ENCODE results near the gene PNPLA3.

PNPLA3 gene

DNA sequence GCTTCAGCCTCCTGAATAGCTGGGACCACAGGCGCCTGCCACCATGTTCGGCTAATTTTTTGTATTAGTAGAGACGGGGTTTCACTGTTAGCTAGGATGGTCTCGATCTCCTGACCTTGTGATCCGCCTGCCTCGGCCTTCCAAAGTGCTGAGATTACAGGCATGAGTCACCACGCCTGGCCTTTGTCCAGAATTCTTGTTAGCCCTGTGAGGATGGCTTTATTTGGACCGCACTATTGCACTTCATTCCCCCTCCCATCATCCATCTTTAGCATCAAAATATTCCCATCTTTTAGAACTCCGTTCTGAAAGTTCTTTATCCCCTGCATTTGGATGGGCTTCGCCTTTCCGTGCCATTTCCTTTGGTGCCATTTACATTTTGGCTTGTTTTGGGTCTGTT is 34.3 kb downstream of the PNPLA3 start:
- Histone ChIP-seq H3K27ac (ENCODE audit: low read depth, low read length) (no peak overlapping the region), H3K36me3 (ENCODE audit: control insufficient read depth in 1 of 2, insufficient read depth in 2 of 2, low read length in 2 of 2) (peaks cover 0 to under 1% of the 10 kb centered on the region in 2 donors), H3K9me3 (ENCODE audit: control insufficient read depth in 1 of 2, low read length in 2 of 2) (no peaks in the 10 kb centered on the region), H3K27me3 (ENCODE audit: control insufficient read depth in 1 of 2, insufficient read depth in 2 of 2, low read length in 2 of 2) (no peaks in the 10 kb centered on the region), H3K4me3 (ENCODE audit: low read depth in 1 of 2, low read length in 2 of 2) (no peak overlapping the region), H3K9ac (ENCODE audit: low read depth in 1 of 2, low read length in 2 of 2) (no peak overlapping the region), H3K4me1 (ENCODE audit: control insufficient read depth in 1 of 2, insufficient read depth in 2 of 2, low read length in 2 of 2) (peaks cover 19% of the 10 kb centered on the region in 2 donors)

DNA sequence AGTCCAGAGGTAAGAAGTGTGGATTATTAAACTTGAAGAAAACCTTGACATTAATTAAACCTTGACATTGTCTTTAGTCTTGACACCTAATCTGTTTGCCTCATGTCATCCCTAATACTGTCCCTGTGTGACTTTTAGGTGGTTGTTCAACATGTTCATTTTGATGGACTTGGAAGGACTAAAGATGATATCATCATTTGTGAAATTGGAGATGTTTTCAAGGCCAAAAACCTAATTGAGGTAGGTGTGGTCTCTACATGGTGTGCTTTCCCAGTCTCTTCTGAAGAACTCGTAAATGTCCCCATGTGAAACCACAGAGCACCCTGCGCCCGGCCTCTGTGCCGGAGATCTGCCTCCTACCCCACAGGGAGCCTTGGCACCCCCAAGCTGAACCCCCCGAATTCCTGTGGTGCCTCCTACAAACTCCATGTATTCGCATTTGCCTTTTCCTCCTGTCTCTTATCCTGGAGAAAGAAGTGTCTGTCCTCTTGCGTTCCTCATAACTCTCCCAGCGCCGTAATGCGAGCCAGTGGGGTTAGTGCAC is 40.8 kb downstream of the PNPLA3 start:
- Histone ChIP-seq H3K36me3 (ENCODE audit: control insufficient read depth in 1 of 2, insufficient read depth in 2 of 2, low read length in 2 of 2) (peaks cover 30 to 60% of the 10 kb centered on the region in 2 donors), H3K4me1 (ENCODE audit: control insufficient read depth in 1 of 2, insufficient read depth in 2 of 2, low read length in 2 of 2) (no peaks in the 10 kb centered on the region), H3K4me3 (ENCODE audit: low read depth in 1 of 2, low read length in 2 of 2) (no peak overlapping the region), H3K27me3 (ENCODE audit: control insufficient read depth in 1 of 2, insufficient read depth in 2 of 2, low read length in 2 of 2) (no peaks in the 10 kb centered on the region), H3K27ac (ENCODE audit: low read depth, low read length) (no peak overlapping the region), H3K9me3 (ENCODE audit: control insufficient read depth in 1 of 2, low read length in 2 of 2) (no peaks in the 10 kb centered on the region), H3K9ac (ENCODE audit: low read depth in 1 of 2, low read length in 2 of 2) (no peak overlapping the region)

DNA sequence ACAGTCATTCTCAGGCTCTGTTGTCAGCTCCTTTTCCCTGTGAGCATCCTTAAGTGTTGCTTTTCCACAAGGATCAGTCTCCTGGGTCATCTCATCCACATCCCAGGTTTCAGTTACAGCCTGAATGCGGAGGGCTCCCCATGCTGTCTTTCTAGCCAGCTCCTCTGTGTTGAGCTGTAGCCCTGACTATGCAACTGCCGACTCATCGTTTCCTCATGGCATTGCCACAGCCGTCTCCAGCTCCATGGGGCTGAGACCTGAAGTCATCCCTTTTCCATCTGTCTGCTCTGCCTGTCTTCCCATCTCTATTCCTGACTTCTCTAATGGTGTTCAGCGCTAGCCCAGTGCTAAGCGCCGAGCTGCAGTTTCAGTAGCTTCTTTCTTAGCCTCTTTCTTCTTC is 43.5 kb downstream of the PNPLA3 start:
- H3K36me3 ChIP-seq (ENCODE audit: control insufficient read depth in 1 of 2, insufficient read depth in 2 of 2, low read length in 2 of 2), result peaks cover 34 to 79% of the 10 kb centered on the region in 2 donors

DNA sequence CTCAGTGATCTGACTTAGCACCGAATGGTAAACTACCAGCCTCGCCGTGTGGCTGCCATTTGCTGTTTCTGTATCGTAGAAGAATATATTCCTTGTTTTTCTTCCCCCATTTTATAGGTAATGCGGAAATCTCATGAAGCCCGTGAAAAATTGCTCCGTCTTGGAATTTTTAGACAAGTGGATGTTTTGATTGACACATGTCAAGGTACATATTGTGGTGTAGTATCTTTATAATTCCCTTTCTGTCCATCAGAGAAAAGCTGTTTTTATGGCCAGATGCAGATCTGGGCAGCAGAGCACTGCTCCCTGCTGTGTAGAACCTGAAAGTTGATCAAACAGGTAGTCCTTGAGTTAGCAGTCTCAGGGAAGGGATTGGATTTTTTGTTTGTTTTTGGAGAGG is 45.0 kb downstream of the PNPLA3 start:
- Histone ChIP-seq H3K27ac (ENCODE audit: low read depth, low read length) (no peak overlapping the region), H3K27me3 (ENCODE audit: control insufficient read depth in 1 of 2, insufficient read depth in 2 of 2, low read length in 2 of 2) (no peaks in the 10 kb centered on the region), H3K9me3 (ENCODE audit: control insufficient read depth in 1 of 2, low read length in 2 of 2) (no peaks in the 10 kb centered on the region), H3K36me3 (ENCODE audit: control insufficient read depth in 1 of 2, insufficient read depth in 2 of 2, low read length in 2 of 2) (peaks cover 47 to 89% of the 10 kb centered on the region in 2 donors), H3K4me3 (ENCODE audit: low read depth in 1 of 2, low read length in 2 of 2) (no peak overlapping the region), H3K4me1 (ENCODE audit: control insufficient read depth in 1 of 2, insufficient read depth in 2 of 2, low read length in 2 of 2) (peaks cover 4 to 7% of the 10 kb centered on the region in 2 donors), H3K9ac (ENCODE audit: low read depth in 1 of 2, low read length in 2 of 2) (no peak overlapping the region)

More for the DNA sequence above, 43.5 kb downstream of the PNPLA3 start:
- Histone ChIP-seq H3K9me3 (ENCODE audit: control insufficient read depth in 1 of 2, low read length in 2 of 2) (no peaks in the 10 kb centered on the region), H3K27ac (ENCODE audit: low read depth, low read length) (no peak overlapping the region), H3K27me3 (ENCODE audit: control insufficient read depth in 1 of 2, insufficient read depth in 2 of 2, low read length in 2 of 2) (no peaks in the 10 kb centered on the region), H3K4me3 (ENCODE audit: low read depth in 1 of 2, low read length in 2 of 2) (no peak overlapping the region), H3K4me1 (ENCODE audit: control insufficient read depth in 1 of 2, insufficient read depth in 2 of 2, low read length in 2 of 2) (peaks cover 4 to 7% of the 10 kb centered on the region in 2 donors), H3K9ac (ENCODE audit: low read depth in 1 of 2, low read length in 2 of 2) (no peak overlapping the region)

DNA sequence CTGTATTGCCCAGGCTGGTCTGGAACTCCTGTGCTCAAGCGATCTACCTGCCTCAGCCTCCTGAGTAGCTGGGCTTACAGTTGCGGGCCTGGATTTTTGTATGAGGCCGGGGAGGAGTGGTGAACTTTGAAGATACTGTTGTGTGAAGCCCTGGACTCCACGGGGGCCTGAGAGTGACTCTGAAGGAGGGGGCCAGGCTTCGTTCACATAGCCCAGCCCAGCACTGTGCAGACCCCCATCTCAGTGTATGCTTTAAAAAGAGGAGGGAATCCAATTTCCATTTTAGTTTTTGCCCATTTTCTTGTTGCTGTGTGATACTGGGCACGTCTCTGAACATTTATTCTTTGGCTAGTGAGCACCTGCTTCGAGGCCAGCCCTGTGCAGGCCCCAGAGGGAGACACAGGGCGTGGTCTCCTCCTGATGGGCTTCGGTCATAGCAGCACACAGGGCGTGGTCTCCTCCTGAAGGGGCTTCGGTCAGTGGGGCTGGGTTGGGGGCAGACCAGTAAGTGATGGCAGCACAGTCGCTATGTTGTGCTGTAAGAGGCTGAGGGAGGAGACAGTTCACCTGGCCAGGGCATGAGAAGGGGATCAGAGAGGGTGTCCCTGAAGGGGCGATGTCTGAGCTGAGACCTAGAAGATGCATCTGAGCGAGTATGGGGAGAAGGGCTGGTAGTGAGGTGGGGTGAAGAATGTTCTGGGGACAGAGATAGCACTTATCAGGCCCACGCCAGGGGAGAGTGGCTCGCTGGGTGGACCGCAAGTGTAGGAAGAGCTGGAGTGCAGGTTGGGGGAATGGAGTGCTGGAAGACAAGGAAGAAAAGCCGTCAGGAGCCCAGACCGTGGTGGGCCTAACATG is 45.6 kb downstream of the PNPLA3 start:
- Histone ChIP-seq H3K9ac (ENCODE audit: low read depth in 1 of 2, low read length in 2 of 2) (no peak overlapping the region), H3K36me3 (ENCODE audit: control insufficient read depth in 1 of 2, insufficient read depth in 2 of 2, low read length in 2 of 2) (peaks cover 46 to 89% of the 10 kb centered on the region in 2 donors), H3K27me3 (ENCODE audit: control insufficient read depth in 1 of 2, insufficient read depth in 2 of 2, low read length in 2 of 2) (no peaks in the 10 kb centered on the region), H3K27ac (ENCODE audit: low read depth, low read length) (no peak overlapping the region), H3K9me3 (ENCODE audit: control insufficient read depth in 1 of 2, low read length in 2 of 2) (no peaks in the 10 kb centered on the region), H3K4me1 (ENCODE audit: control insufficient read depth in 1 of 2, insufficient read depth in 2 of 2, low read length in 2 of 2) (peaks cover 4 to 7% of the 10 kb centered on the region in 2 donors), H3K4me3 (ENCODE audit: low read depth in 1 of 2, low read length in 2 of 2) (no peak overlapping the region)

DNA sequence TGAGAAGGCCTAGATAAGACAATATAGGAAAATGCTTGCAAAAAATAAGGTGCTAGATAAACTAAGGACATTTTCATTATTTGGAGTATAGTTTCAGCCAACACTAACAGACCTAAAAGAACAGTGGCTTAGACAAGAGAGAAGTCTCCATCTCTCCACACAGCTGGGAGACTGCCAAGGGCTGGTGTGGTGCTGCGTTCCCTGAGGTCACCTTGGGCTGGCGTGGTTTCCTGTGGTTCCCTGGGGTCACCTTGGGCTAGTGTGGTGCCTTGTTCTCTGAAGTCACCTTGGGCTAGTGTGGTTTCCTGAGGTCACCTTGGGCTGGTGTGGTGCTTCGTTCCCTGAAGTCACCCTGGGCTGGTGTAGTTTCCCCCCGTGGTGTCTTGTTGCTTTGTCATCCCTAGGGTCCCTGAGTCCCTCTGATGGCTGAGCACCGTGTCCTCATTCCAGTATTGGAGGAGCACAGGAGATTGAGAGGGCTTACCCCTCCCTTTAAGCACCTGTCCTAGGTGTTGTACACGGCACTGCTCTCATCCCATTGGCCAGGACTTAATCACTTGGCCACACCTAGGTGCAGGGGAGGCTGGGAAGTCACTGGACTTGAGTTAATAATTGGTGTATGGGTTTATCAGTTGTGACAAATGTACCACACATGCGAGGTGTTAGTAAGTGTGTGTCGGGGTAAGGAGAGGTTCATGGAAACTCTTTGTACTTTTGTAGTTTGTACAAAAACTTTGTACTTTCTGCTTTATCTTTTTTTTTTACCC is 46.6 kb downstream of the PNPLA3 start:
- H3K36me3 ChIP-seq (ENCODE audit: control insufficient read depth in 1 of 2, insufficient read depth in 2 of 2, low read length in 2 of 2), result peaks cover 47 to 90% of the 10 kb centered on the region in 2 donors

DNA sequence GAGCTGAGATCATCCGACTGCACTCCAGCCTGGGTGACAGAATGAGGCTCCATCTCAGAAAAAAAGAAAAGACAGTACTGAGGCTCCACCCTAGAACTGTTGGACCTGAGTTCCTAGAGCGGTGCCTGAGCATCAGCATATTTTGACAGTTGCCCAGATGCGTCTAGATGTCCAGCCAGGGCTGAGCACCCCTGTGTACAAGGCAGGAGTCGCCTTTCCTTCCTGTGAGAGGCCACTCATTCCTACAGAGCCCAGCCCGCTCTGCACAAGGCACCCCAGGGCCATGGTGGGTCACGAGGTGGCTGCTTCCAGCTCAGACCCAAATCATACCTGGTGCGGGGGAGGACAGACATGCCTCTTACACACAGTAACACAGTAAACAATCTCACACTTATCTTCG is 47.5 kb downstream of the PNPLA3 start:
- Histone ChIP-seq H3K9ac (ENCODE audit: low read depth in 1 of 2, low read length in 2 of 2) (no peak overlapping the region), H3K4me1 (ENCODE audit: control insufficient read depth in 1 of 2, insufficient read depth in 2 of 2, low read length in 2 of 2) (peaks cover 4 to 7% of the 10 kb centered on the region in 2 donors), H3K4me3 (ENCODE audit: low read depth in 1 of 2, low read length in 2 of 2) (no peak overlapping the region), H3K27me3 (ENCODE audit: control insufficient read depth in 1 of 2, insufficient read depth in 2 of 2, low read length in 2 of 2) (no peaks in the 10 kb centered on the region), H3K27ac (ENCODE audit: low read depth, low read length) (no peak overlapping the region), H3K36me3 (ENCODE audit: control insufficient read depth in 1 of 2, insufficient read depth in 2 of 2, low read length in 2 of 2) (peaks cover 52 to 90% of the 10 kb centered on the region in 2 donors), H3K9me3 (ENCODE audit: control insufficient read depth in 1 of 2, low read length in 2 of 2) (no peaks in the 10 kb centered on the region)

More for the DNA sequence above, 46.6 kb downstream of the PNPLA3 start:
- Histone ChIP-seq H3K9me3 (ENCODE audit: control insufficient read depth in 1 of 2, low read length in 2 of 2) (no peaks in the 10 kb centered on the region), H3K27ac (ENCODE audit: low read depth, low read length) (no peak overlapping the region), H3K4me1 (ENCODE audit: control insufficient read depth in 1 of 2, insufficient read depth in 2 of 2, low read length in 2 of 2) (peaks cover 4 to 7% of the 10 kb centered on the region in 2 donors), H3K27me3 (ENCODE audit: control insufficient read depth in 1 of 2, insufficient read depth in 2 of 2, low read length in 2 of 2) (no peaks in the 10 kb centered on the region), H3K9ac (ENCODE audit: low read depth in 1 of 2, low read length in 2 of 2) (no peak overlapping the region), H3K4me3 (ENCODE audit: low read depth in 1 of 2, low read length in 2 of 2) (peak overlapping the region in 1 of 2 donors; percentile 13)

DNA sequence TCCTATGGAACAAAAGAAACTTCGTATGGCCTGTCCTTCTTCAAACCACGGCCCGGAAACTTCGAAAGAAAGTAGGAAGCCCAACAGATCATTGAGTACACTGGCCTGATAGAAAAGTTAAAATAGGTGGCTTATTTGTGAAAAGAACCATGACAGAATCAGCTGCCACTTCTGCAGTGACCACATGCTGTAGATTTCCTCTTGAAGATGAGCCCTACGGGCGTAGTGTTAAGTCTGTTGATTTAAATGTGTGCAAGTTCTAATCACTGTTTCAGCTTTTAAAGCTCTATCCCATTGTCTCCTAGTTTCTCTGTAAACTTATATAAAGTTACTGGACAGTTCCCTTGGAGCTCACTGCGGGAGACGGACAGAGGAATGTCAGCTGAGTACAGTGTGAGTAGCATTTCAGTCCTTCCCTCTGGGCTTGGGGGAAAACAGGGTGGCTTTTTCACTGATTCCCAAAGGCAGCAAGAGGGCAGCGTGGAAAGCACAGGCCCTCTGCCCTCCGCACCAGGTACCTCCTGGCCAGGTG is 49.4 kb downstream of the PNPLA3 start:
- peaks cover 4 to 7% of the 10 kb centered on the region in 2 donors for H3K4me1 ChIP-seq (ENCODE audit: control insufficient read depth in 1 of 2, insufficient read depth in 2 of 2, low read length in 2 of 2)
- no peak overlapping the region for H3K4me3 ChIP-seq (ENCODE audit: low read depth in 1 of 2, low read length in 2 of 2)
- H3K36me3 ChIP-seq (ENCODE audit: control insufficient read depth in 1 of 2, insufficient read depth in 2 of 2, low read length in 2 of 2), result peaks cover 56 to 91% of the 10 kb centered on the region in 2 donors
- no peak overlapping the region for H3K9ac ChIP-seq (ENCODE audit: low read depth in 1 of 2, low read length in 2 of 2)
- no peaks in the 10 kb centered on the region for H3K9me3 ChIP-seq (ENCODE audit: control insufficient read depth in 1 of 2, low read length in 2 of 2)
- H3K27me3 ChIP-seq (ENCODE audit: control insufficient read depth in 1 of 2, insufficient read depth in 2 of 2, low read length in 2 of 2), result no peaks in the 10 kb centered on the region
- H3K27ac ChIP-seq (ENCODE audit: low read depth, low read length), result no peak overlapping the region

DNA sequence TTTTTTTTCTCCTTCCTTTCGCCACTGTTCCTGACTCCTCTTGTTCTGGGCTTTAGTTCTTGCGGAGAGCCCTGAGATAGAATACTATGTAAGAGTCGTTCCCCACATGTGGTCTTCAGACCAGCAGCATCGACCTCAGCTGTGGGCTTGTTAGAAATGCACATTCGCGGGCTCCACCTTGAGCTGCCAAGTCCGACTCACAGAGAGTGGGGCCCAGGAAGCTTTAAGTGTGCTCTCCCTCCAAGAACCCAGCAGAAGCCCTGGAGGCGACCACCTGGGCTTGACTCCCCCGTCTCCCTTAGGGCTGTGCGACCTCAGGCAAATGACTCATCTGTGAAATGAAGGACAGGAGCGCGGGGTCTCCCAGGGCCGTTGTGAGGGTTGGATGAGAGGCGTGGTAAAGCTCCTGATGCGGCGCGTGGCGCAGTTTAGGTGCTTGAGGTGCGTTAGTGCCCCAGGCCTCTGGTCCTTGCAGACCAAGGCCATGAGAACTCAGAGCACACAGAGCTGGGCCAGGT is 50.5 kb downstream of the PNPLA3 start:
- Histone ChIP-seq H3K9me3 (ENCODE audit: control insufficient read depth in 1 of 2, low read length in 2 of 2) (no peaks in the 10 kb centered on the region), H3K4me1 (ENCODE audit: control insufficient read depth in 1 of 2, insufficient read depth in 2 of 2, low read length in 2 of 2) (peaks cover 4 to 7% of the 10 kb centered on the region in 2 donors), H3K4me3 (ENCODE audit: low read depth in 1 of 2, low read length in 2 of 2) (no peak overlapping the region), H3K9ac (ENCODE audit: low read depth in 1 of 2, low read length in 2 of 2) (no peak overlapping the region), H3K36me3 (ENCODE audit: control insufficient read depth in 1 of 2, insufficient read depth in 2 of 2, low read length in 2 of 2) (peaks cover 58 to 90% of the 10 kb centered on the region in 2 donors), H3K27ac (ENCODE audit: low read depth, low read length) (no peak overlapping the region), H3K27me3 (ENCODE audit: control insufficient read depth in 1 of 2, insufficient read depth in 2 of 2, low read length in 2 of 2) (no peaks in the 10 kb centered on the region)

Data from duodenal mucosa (tissue), 2 donors.